LHCN-M2 (cell line): ENCODE results near the gene ZNF830. TPM values are rescaled to one million over a fixed set of nuclear protein-coding genes. Genes with fewer than 3 reads are reported as not detected.
A peak's percentile ranks its signal among the peaks of the same experiment; 100 is the strongest.
"Not testable (repeated sequence)": the region's sequence is repeated elsewhere in the genome, so short reads cannot be mapped to it uniquely, and the experiment has no call there.

Experiments
- DNase-seq: peaks from one replicate; pipeline ENCODE4 v3.0.0-alpha.2; 2012; ENCODE audit warnings: low read depth
- total RNA-seq: library from RNA; depleted of rRNA; stranded (reverse); fragments of >200 nt; gene quantifications from 2 replicates; pipeline ENCODE4 v1.2.3, GENCODE V29; 2014; rRNA removed

Gene ZNF830
- total RNA-seq, 1 experiment from 2014 or later, result 13.4 TPM

- no peak for DNase-seq
These were observed 30.3 kb downstream of the ZNF830 start for GRCh38 chr17:34991606-34992005.

GRCh38 chr17:34993031-34993430 lies 31.7 kb downstream of the ZNF830 start:
- no peak for DNase-seq

GRCh38 chr17:34996422-34997285 lies 35.3 kb downstream of the ZNF830 start:
- no peak for DNase-seq

- no peak for DNase-seq
These were observed 36.1 kb downstream of the ZNF830 start for GRCh38 chr17:34997355-34997862.

- DNase-seq, result peak; percentile 59
These were observed 36.9 kb downstream of the ZNF830 start for GRCh38 chr17:34998205-34998604.

- no peak for DNase-seq
These were observed 38.1 kb downstream of the ZNF830 start for GRCh38 chr17:34999456-34999855.

GRCh38 chr17:35000965-35001364 lies 39.6 kb downstream of the ZNF830 start:
- not testable (repeated sequence) for DNase-seq

- no peak for DNase-seq
These were observed 40.2 kb downstream of the ZNF830 start for GRCh38 chr17:35001549-35001948.

- DNase-seq, result no peak
These were observed 41.7 kb downstream of the ZNF830 start for GRCh38 chr17:35002876-35003551.

- no peak for DNase-seq
These were observed 42.4 kb downstream of the ZNF830 start for GRCh38 chr17:35003778-35004177.

GRCh38 chr17:35006345-35006744 lies 45.0 kb downstream of the ZNF830 start:
- DNase-seq, result no peak

- no peak for DNase-seq
These were observed 45.6 kb downstream of the ZNF830 start for GRCh38 chr17:35006961-35007360.

GRCh38 chr17:35010093-35010492 lies 48.8 kb downstream of the ZNF830 start:
- DNase-seq, result no peak

GRCh38 chr17:35011671-35012216 lies 50.4 kb downstream of the ZNF830 start:
- DNase-seq, result no peak

Other genes starting within 250 kb of the ZNF830 start
- 1.8 and 2.0 TPM in 2 replicates for gene CCT6B, start 80 bp upstream of the ZNF830 start, total RNA-seq
- gene LIG3, start 19.0 kb downstream of the ZNF830 start, total RNA-seq, result 19.2 and 24.4 TPM in 2 replicates
- 14.5 and 16.6 TPM in 2 replicates for gene RFFL, start 102.2 kb downstream of the ZNF830 start, total RNA-seq
- gene RAD51D, start 158.3 kb downstream of the ZNF830 start, total RNA-seq, result 16.0 and 17.1 TPM in 2 replicates
- gene FNDC8, start 160.1 kb downstream of the ZNF830 start, total RNA-seq, result not detected in 2 replicates
- gene NLE1, start 180.8 kb downstream of the ZNF830 start, total RNA-seq, result 22.3 and 27.1 TPM in 2 replicates
- gene UNC45B, start 186.3 kb downstream of the ZNF830 start, total RNA-seq, result 0.17 TPM in 1 of 2 replicates, not detected in the other
- gene SLC35G3, start 232.9 kb downstream of the ZNF830 start, total RNA-seq, result not detected in 2 replicates